PFSK-1 (cell line): ENCODE data around the gene PRDM16.

ENCODE experiments used
- FOXP2 ChIP-seq: optimal IDR thresholded peaks from 2 replicates; pipeline ENCODE3; 2011; ENCODE audit warnings: borderline replicate concordance, control low read depth, inconsistent platforms; ENCODE audit not compliant: insufficient read depth; ENCODE audit errors: extremely low read length, extremely low read depth
- POLR2AphosphoS5 ChIP-seq: IDR thresholded peaks from 2 replicates; pipeline ENCODE4 v1.6.1; 2012; ENCODE audit warnings: low read depth, mild to moderate bottlenecking, control low read depth, low read length, moderate library complexity
- REST ChIP-seq, 2 experiments: IDR thresholded peaks; 2 replicates each; pipeline versions ENCODE4 v1.6.1 to v1.8.0; 2011 to 2012; ENCODE audit warnings: low read depth in 2 of 2, low read length in 2 of 2, control low read depth in 1 of 2, inconsistent platforms in 1 of 2, mild to moderate bottlenecking in 1 of 2, moderate library complexity in 1 of 2; ENCODE audit not compliant: insufficient read depth in 1 of 2
- SIN3A ChIP-seq: IDR thresholded peaks from 2 replicates; pipeline ENCODE4 v1.6.1; 2012; ENCODE audit warnings: mild to moderate bottlenecking, low read length, moderate library complexity, borderline replicate concordance; ENCODE audit not compliant: insufficient read depth
- TAF1 ChIP-seq: IDR thresholded peaks from 2 replicates; pipeline ENCODE4 v1.6.1; 2012; ENCODE audit warnings: low read length, control low read depth, borderline replicate concordance; ENCODE audit not compliant: insufficient read depth

PRDM16 gene

GRCh38 chr1:3172431-3173380 is 103.7 kb downstream of the PRDM16 start:
- TF ChIP-seq REST (IDR thresholded peaks at IDR 0.05; ENCODE audit: insufficient read depth in 1 of 2, low read depth in 2 of 2, low read length in 2 of 2): no peak

GRCh38 chr1:3173381-3173980 is 104.5 kb downstream of the PRDM16 start:
- TF ChIP-seq POLR2AphosphoS5 (no peak), REST (IDR thresholded peaks at IDR 0.05; ENCODE audit: insufficient read depth in 1 of 2, low read depth in 2 of 2, low read length in 2 of 2) (no peak), TAF1 (no peak), SIN3A (no peak), FOXP2 (no peak)

GRCh38 chr1:3174487-3175247 is 105.7 kb downstream of the PRDM16 start:
- no peak for TF ChIP-seq POLR2AphosphoS5
- no peak for TF ChIP-seq TAF1
- no peak for TF ChIP-seq SIN3A
- TF ChIP-seq FOXP2: no peak
- no peak for TF ChIP-seq REST (IDR thresholded peaks at IDR 0.05; ENCODE audit: insufficient read depth in 1 of 2, low read depth in 2 of 2, low read length in 2 of 2)

- no peak for TF ChIP-seq SIN3A
- no peak for TF ChIP-seq TAF1
- no peak for TF ChIP-seq FOXP2
- TF ChIP-seq REST (IDR thresholded peaks at IDR 0.05; ENCODE audit: insufficient read depth in 1 of 2, low read depth in 2 of 2, low read length in 2 of 2): no peak
- TF ChIP-seq POLR2AphosphoS5: no peak
Observed at GRCh38 chr1:3175486-3175885, 106.5 kb downstream of the PRDM16 start.
